Lung (tissue), 12 donors: ENCODE results near the gene GIT1. TPM values are rescaled to one million over a fixed set of nuclear protein-coding genes. Genes with fewer than 3 reads are reported as not detected.

Experiments used
- ATAC-seq: fragments of 200-7000 bp; cut with Tn5 transposase; one replicate; pipeline ENCODE4 v1.9.1; 2020; ENCODE audit warnings: moderate number of reproducible peaks; ENCODE audit not compliant: insufficient read depth, low FRiP score
- DNase-seq, 3 donors: peaks; one replicate each; pipeline ENCODE4 v3.0.0-alpha.2; 2013 to 2017
- H3K27ac ChIP-seq, 2 donors: one replicate each; pipeline ENCODE4 v1.5.1; 2013; ENCODE audit warnings: mild to moderate bottlenecking in 2 of 2, moderate library complexity in 2 of 2, control low read depth in 1 of 2, inconsistent platforms in 1 of 2, low read depth in 1 of 2, low read length in 1 of 2
- H3K27me3 ChIP-seq, 3 donors: one replicate each; pipeline ENCODE4 v1.5.1; 2013; ENCODE audit warnings: low read length in 2 of 3; ENCODE audit not compliant: control insufficient read depth in 3 of 3, insufficient read depth in 3 of 3
- H3K36me3 ChIP-seq, 4 donors: one replicate each; pipeline ENCODE4 v1.5.1; 2013; ENCODE audit warnings: low read length in 4 of 4, mild to moderate bottlenecking in 1 of 4, moderate library complexity in 1 of 4; ENCODE audit not compliant: control insufficient read depth in 4 of 4, insufficient read depth in 4 of 4
- H3K4me1 ChIP-seq, 5 donors: one replicate each; pipeline ENCODE4 v1.5.1; 2013; ENCODE audit warnings: low read length in 5 of 5, mild to moderate bottlenecking in 2 of 5, moderate library complexity in 1 of 5; ENCODE audit not compliant: control insufficient read depth in 5 of 5, insufficient read depth in 5 of 5
- H3K4me3 ChIP-seq: one replicate; pipeline ENCODE4 v1.5.1; 2013; ENCODE audit warnings: mild to moderate bottlenecking, control low read depth, moderate library complexity
- H3K9ac ChIP-seq, 2 donors: one replicate each; pipeline ENCODE4 v1.5.1; 2013; ENCODE audit warnings: low read length in 2 of 2, control low read depth in 1 of 2; ENCODE audit not compliant: insufficient read depth in 1 of 2
- H3K9me3 ChIP-seq, 4 donors: one replicate each; pipeline ENCODE4 v1.5.1; 2013; ENCODE audit warnings: low read length in 3 of 4, mild to moderate bottlenecking in 1 of 4, moderate library complexity in 1 of 4; ENCODE audit not compliant: control insufficient read depth in 4 of 4, insufficient read depth in 3 of 4
- WGBS, 2 donors: extraction: QIAGEN DNeasy Blood & Tissue Kit; methylation state at CpG; one replicate each; pipeline ENCODE4 v1.1.7; 2013; 5-methylcytosine and 5-hydroxymethylcytosine counted together
- polyA plus RNA-seq, 2 donors: library from polyadenylated mRNA; stranded (reverse); fragments of 200-250 nt; gene quantifications; one replicate each; pipeline ENCODE4 v1.2.1, GENCODE V29; 2013
- total RNA-seq, 2 donors: library from RNA; depleted of rRNA in 1 of 2; stranded (reverse); fragments of >200 nt in 1 of 2; gene quantifications; one replicate each; pipeline ENCODE4 v1.2.1, GENCODE V29; 2014 to 2021
- TF ChIP-seq, protein P1 (sequence below): IDR thresholded peaks from 2 replicates; pipeline ENCODE4 v1.5.1; 2012; ENCODE audit warnings: mild to moderate bottlenecking; ENCODE audit errors: control extremely low read depth, extremely low read depth
- donor health status: control.
- donor health status: control.
- donor health status: Bipolar disorder and iron deficiency.
- donor health status: healthy.
- donor health status: DM: yes; HTN: yes; CAD: no.

Gene GIT1
- total and polyA plus RNA-seq, 4 donors, result 29.8 to 49.9 (median 41.2) TPM

DNA sequence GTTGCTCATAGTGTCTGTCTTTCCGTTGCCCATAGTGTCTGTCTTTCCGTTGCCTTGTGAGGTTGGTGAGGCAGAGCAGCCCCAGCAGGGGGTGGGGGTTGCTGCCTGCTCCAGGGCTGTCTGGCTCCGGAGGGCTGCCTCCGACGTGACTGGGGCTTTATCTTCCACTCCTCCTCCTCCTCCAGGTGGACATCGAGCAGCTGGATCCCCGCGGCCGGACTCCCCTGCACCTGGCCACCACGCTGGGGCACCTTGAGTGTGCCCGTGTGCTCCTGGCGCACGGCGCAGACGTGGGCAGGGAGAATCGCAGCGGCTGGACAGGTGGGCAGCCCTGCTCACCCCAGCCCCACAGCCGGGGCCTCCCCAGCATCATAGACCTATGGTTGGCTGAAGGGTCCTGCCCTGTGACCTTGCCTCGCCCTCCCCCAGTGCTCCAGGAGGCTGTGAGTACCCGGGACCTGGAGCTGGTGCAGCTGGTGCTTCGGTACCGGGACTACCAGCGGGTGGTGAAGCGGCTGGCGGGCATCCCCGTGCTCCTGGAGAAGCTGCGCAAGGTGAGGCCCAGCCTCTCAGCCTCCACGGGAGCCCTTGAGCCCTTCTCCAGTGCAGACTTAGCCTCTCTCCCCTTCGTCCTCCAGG, 18.2 kb upstream of the GIT1 start:
- no peak overlapping the region for H3K4me3 ChIP-seq
- ATAC-seq (no peak), DNase-seq (no peak)
- no peak overlapping the region for H3K9ac ChIP-seq
- H3K27ac ChIP-seq, result no peak overlapping the region
- H3K36me3 ChIP-seq, result no peaks in the 10 kb centered on the region
- H3K4me1 ChIP-seq, result no peaks in the 10 kb centered on the region
- TF ChIP-seq, protein P1, sequence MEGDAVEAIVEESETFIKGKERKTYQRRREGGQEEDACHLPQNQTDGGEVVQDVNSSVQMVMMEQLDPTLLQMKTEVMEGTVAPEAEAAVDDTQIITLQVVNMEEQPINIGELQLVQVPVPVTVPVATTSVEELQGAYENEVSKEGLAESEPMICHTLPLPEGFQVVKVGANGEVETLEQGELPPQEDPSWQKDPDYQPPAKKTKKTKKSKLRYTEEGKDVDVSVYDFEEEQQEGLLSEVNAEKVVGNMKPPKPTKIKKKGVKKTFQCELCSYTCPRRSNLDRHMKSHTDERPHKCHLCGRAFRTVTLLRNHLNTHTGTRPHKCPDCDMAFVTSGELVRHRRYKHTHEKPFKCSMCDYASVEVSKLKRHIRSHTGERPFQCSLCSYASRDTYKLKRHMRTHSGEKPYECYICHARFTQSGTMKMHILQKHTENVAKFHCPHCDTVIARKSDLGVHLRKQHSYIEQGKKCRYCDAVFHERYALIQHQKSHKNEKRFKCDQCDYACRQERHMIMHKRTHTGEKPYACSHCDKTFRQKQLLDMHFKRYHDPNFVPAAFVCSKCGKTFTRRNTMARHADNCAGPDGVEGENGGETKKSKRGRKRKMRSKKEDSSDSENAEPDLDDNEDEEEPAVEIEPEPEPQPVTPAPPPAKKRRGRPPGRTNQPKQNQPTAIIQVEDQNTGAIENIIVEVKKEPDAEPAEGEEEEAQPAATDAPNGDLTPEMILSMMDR, result no peak
- 94% methylated on average over 29 of the region's 29 CpGs for WGBS, 2 donors
- peaks cover 0 to 4% (median 0%) of the 10 kb centered on the region in 3 donors for H3K27me3 ChIP-seq
- no peaks in the 10 kb centered on the region for H3K9me3 ChIP-seq

DNA sequence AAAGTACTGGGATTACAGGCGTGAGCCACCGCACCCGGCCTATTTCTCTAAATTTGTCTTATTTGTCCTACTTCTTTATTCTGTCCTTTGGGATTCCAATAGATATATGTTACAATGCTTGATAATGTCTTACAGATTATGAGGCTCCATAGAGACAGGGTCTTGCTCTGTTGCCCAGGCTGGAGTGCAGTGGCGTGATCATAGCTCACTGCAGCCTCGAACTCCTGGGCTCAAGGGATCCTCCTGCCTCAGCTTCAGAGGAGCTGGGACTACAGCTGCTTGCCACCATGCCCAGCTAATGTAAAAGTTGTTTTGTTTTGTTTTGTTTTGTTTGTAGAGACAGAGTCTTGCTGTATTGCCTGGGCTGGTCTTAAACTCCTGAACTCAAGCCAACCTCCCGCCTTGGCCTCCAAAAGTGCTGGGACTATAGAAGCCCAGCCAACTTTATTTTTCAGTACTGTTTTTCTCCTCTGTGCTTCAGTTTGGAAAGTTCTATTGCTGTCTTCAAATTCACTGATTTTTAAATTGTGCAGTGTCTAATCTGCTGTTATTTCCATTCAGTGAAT, 13.7 kb upstream of the GIT1 start:
- Histone ChIP-seq H3K27me3 (no peaks in the 10 kb centered on the region), H3K9me3 (no peaks in the 10 kb centered on the region), H3K4me3 (no peak overlapping the region), H3K4me1 (no peaks in the 10 kb centered on the region), H3K27ac (no peak overlapping the region), H3K9ac (no peak overlapping the region), H3K36me3 (no peaks in the 10 kb centered on the region)
- TF ChIP-seq, protein P1, result no peak
- 95 to 97% methylated on average over 6 of the region's 6 CpGs for WGBS, 2 donors
- no peak for ATAC-seq
- DNase-seq, result peak; percentile 16 to 41 (median 37)

DNA sequence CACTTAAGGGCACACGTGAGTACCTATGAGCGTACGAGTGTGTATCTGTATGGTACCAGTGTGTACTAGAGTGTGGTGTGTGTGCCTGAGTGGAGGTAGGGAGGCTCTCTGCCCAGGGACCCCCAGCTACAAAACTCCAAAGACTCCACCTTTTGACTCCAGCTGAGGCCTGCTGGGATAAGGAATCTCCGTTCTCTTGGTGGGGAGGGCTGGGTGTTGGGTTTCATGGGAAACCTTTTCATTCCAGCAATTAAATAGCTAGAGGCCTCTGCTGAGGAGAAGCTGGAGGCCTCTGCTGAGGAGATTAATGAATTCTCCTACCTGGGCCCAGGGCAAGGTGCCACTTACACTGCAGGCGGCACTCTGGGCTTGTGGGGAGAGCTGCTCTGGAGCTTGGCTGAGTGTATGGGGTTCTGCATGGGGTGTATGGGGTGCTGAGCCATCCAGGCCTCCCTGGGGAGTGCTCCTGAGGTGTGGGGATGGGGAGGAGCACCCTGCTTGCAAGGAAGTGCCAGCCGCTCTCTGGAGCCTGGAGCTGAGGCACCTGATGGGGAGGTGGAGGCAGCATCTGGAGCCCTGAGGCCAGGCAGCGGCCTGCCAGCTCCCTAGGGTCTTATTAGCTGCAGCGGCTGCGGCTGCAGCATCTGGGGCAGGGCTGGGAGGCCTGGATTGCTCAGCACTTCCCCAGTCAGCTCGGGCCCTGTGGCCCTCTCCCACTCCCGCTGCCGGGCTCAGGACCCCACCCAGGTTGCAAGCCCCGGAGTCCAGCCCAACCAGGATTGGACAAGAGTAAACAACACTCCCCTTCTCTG, 8.1 kb upstream of the GIT1 start:
- WGBS, 2 donors, result 80 to 82% methylated on average over 13 of the region's 13 CpGs
- no peak overlapping the region for H3K27ac ChIP-seq
- H3K9ac ChIP-seq, result no peak overlapping the region
- TF ChIP-seq, protein P1, result no peak
- H3K9me3 ChIP-seq, result no peaks in the 10 kb centered on the region
- no peaks in the 10 kb centered on the region for H3K27me3 ChIP-seq
- H3K4me3 ChIP-seq, result no peak overlapping the region
- no peaks in the 10 kb centered on the region for H3K36me3 ChIP-seq
- H3K4me1 ChIP-seq, result peaks cover 0 to 31% (median 2%) of the 10 kb centered on the region in 5 donors
- ATAC-seq (no peak), DNase-seq (no peak)
